GM19397 (cell line): Measurements from ENCODE around the gene UVRAG.
A peak's percentile ranks its signal among the peaks of the same experiment; 100 is the strongest.

Experiments used
- ATAC-seq: cut with Tn5 transposase; IDR thresholded peaks from one replicate; pipeline ENCODE4 v1.9.1; 2021; ENCODE audit warnings: mild to moderate bottlenecking, moderate library complexity; ENCODE audit not compliant: unreplicated experiment

Gene UVRAG

DNA sequence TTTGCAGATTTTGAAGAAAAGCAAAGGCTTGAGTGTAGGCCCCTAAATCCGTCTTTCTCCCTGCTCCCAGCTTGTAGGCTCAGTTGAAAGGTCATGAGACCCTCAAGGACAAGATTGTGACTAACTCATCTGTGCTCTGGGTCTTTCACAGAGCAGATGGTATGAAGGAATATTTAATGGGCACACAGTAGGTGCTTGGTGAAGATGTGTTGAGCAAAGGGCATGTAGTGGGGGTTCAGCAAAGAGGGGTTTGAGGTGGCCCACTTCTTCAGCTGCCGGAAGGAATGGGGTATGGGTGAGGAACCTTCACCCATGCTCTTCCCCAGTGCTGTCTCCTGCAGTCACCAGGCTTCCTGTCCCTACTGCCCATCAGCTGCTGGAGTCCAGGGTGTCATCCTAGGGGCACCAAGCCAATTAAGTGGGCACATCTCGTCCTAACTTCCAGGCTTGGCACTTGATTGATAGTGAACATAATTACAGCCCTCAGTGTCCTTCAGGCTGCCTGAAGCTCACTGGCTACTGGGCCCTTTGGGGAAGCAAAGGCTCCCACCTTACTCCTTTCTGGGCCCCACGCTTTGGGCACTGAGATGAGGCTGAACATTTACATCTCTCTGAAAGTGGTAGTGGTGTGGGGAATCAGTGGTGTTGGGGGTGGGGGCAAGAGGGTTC lies 31.5 kb upstream of the UVRAG start:
- ATAC-seq, result no peak

DNA sequence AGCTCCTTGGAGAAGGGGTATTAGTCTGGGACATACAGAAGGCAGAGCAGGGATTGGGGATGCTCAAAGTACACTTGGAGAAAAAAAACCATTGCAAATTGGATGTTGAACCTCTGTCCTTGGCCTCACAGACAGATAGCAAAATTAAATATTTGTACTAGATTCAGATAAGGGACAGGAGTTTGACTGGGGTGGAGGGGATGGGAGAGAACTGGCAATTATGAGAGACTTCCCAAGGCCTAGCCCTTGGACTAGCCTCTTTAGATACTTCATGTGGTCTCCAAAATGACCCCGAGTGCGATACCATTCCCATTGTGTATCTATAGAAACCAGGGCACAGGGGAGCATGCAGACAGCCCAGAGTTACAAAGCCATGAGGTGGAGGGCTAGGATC lies 30.9 kb upstream of the UVRAG start:
- ATAC-seq, result no peak

DNA sequence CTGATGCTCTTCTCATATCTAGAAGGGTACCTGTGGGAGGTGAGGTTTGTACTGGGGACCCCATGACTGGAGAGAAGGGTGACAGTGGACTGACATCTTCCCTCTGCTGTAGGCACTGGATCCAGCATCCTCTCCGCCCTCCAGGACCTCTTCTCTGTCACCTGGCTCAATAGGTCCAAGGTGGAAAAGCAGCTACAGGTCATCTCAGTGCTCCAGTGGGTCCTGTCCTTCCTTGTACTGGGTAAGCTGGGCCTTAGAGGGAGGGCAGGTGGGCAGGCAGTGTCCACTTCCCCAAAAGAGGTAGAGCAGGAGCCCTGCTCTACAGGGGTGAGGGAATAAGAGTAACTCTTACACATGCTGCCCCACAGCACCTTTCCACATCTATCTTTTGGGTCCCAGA lies 30.5 kb upstream of the UVRAG start:
- ATAC-seq, result no peak

DNA sequence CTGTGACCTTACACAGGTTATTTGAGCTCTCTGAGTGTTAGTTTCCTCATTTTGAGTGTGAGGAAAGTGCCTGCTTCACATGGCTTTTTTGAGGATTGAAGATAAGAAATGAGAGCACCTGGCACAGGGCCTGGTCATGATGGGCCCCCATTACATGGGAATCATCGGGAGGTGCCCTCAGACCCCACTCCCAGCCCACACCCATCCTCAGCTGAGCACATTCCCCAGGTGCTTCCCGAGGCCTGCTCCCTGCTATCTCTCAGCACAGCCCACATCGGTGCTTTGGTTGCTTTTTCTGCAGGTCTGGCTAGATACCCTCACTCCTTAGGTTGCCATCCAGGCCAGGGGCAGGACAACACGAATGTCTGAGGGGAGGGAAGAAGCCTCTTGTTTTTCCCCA lies 29.8 kb upstream of the UVRAG start:
- ATAC-seq, result no peak

DNA sequence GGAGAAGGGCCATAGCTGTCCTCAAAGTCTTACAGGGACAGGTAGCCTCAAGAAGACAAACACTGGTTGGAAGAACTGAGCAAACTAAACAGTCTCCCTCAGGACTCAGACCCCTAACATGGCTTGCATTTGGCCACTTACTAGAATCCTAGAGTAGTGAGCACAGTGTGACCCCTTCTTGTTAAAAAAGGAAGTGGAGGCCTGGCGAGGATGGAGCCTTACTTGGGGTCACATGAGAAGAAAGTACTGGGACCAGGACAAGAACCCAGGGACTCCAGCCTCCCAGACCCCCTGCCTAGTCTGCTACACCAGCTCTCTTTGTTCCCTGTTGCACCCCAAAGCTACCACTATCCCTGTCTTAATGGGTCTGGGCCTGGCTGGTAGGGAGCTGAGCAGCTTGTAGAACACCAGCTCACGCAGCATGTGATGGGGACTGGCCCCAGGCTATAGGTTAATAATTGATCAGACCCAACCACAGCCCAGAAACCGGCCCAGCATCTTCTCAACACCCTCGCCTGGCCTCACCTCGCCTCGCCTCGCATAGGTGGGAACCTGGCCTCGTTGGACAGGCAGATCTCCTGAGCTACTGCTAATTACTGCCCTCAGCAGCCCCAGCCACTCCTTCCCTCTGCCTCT lies 28.8 kb upstream of the UVRAG start:
- peak; percentile 79 for ATAC-seq

DNA sequence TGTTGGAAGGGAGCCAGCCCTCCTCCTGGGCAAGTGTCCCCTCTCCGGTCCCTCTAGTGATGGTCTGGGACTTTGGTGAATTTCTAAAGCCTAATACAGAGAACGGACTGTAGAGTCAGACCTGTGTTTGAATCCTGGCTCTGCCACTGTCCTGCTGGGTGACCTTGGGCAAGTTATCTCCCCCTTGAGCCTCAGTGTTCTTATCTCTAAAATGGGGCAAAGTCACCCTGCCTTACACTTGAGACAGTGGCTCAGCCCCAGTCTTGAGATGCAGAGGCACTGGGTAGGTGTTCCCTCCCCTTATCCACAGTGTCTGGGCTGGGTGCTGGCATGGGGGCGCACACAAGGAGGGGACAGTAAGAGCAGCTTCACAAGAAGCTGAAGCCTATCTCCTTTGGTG lies 25.5 kb upstream of the UVRAG start:
- ATAC-seq, result no peak

DNA sequence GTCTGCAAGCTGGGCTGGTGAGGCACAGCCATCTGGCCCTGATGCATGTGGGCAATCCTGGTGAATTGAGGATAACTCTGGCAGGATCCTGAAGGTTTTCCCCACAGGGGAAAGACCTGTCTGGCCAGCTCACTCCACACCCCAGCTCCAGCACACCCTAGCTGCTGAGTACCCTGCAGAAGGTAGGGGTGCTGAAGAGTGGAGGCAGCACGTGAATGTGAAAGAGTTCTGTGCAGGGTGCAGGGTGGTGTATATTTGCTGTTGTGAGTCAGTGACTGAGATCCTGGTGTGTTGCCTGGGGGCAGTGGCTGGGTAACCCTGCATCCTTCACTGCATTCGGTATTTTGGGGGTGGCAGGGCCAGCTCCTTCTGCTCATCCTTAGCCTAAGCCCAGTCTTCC lies 24.0 kb upstream of the UVRAG start:
- no peak for ATAC-seq

DNA sequence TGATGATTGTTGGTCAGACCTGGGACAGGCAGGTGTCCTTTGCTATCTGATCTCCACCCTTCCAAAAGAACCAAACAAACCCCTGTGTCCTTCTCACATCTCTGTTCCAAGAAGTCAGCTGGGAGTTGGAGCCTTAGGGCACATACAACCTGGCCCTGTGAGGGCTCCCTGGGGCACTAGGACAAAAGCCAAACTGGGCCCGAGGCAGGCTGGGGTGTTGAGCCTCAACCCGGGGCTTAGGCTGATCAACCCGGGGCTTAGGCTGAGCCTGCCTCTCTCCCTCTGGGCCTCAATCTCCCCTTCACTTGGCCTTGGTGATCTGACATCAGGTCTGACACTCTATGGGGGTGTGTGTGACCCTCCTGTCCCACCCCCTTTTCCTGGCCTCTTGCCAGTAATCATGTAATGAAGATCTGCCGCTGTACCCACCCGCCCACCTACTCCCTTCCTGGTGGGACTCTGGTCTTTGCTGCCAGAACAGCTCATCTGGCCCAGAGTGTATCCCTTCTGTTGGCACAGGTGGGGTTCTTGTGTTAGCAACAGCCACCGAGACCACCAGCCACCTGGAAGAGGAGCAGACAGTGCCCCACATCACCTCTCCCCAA lies 22.8 kb upstream of the UVRAG start:
- no peak for ATAC-seq

DNA sequence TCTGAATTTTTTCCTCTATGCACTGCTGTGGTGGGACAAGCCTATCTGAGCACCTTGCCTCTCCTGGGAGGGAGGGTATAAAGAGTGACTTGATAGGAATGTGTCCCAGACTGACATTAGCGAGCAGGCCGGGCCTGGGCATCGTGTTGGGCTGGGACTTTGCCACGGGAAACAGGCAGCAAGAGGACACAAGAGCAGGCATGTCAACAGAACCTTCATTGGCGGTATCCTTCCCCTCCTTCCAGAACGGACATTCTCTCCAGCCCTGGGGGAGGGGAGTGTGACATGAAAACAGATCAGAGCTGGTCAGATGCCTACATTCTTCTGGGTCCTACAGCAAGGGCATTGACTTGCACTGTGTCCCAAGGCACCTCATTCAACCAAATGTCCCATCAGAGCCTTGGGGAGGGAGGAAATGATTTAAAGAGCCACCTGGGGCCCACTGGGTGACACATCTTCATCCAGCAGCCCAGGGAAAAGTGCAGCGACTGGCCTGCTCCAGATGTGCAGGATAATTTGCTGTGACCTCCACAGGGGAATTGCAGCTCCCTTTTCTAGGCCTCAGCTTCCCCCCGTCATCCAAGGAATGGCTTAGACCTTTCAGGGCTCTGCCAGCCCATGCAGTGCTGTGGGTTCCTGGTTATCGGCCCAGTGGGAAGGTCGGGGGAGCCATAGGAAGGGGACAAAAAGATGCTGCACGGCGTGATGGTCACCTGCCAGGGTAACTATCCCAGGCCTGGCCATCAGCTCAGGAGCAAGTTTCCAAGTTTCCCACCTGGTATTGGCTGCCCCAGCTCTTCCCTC lies 21.8 kb upstream of the UVRAG start:
- ATAC-seq, result no peak

DNA sequence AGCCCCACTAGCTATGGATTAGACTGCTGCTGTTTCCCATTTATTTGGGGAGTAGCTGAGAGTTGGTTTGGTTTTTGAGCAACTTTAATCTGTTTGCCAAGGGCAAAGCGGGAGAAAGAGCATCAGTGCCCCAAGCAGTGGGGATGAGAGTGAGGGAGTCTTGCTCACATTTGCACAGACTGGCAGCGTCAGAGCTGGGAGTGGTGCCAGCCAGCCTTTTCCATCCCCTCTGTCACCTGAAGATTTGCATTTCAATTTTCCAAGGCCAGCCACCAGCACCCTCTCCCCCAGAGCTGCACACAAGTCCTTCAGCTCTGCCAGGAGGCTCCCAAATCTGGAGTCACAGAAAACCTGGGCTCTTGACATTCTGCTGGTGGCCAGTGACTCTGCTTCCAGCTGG lies 21.0 kb upstream of the UVRAG start:
- no peak for ATAC-seq

DNA sequence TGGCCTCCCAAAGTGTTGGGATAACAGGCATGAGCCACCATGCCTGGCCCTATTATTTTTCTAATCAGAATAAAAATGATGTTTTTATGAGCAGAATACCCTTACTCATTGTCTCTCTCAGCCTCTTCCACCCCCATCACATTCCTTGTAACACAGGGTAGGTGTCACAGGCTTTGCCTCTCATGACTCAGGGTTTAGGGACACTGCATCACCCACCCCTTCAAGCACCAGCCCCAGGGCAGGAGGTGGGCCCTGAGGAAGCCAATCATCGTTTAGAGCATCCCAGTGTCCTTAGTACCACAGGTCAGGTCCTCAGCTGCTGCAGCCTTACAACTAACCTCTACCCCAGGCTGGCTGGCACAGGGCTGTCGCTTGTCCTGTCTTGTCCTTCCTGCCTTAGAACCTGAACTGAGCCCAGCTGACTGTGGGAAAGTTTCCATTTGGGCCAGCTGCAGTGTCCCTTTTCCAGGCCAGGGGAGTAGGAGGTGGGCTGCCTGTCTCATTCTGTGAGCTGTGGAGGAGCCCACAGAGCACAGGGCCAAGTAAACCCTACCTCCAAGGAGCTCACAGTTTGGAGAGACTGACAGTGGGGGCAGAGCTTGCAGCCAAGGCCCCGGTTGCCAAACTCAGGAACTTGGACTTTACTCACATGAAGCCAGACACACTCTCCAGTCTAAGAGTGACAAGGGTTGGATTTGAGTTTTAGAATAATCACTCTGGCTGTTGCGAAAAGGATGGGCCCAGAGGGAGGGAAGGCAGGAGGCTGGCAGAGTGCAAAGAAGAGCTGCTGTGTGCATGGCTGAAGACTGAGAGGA lies 19.5 kb upstream of the UVRAG start:
- ATAC-seq, result no peak

DNA sequence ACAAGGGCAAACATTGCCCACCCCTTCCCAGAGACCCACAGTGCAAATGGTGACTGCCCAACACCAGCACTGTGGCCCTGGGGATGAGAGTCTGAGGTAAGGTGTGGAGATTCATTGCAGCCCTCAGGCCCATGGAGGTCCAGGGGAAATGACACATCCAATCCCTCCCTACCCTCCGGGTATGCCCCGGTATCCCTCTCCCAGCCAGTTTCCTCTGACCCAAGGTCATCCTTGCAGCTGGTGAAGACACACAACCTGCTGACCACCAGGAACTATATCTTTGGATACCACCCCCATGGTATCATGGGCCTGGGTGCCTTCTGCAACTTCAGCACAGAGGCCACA lies 18.9 kb upstream of the UVRAG start:
- ATAC-seq, result no peak

DNA sequence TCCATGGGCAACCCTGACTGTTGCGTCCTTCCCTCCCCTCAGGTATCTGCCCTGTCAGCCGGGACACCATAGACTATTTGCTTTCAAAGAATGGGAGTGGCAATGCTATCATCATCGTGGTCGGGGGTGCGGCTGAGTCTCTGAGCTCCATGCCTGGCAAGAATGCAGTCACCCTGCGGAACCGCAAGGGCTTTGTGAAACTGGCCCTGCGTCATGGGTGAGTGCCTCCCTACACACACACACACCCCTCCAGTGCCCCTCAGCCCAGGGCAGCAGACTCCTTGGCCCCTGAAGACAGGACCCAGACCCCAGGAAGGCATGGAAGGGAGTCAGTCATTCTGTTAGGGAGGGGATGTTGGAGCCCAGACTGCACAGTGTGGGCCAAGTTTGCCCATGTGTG lies 17.9 kb upstream of the UVRAG start:
- no peak for ATAC-seq

DNA sequence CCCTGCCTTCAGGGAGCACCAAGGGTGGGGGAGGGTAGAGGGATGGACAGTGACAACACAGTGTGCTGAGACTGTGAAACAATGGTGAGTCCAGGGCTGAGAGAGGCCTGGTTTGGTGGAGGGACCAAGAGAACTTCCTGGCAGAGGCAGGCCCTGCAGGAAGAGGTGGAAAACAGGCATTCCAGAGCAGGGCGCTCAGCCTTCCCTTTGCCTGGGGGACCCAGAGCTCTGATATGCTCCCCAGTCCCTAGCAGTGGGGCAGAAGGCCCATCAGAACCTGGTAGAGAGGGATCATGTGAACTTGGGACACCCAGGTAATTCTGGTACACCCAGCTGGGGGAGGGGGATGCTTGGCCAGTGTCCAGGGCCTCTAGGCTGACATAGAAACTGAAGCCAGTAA lies 17.2 kb upstream of the UVRAG start:
- ATAC-seq, result no peak

DNA sequence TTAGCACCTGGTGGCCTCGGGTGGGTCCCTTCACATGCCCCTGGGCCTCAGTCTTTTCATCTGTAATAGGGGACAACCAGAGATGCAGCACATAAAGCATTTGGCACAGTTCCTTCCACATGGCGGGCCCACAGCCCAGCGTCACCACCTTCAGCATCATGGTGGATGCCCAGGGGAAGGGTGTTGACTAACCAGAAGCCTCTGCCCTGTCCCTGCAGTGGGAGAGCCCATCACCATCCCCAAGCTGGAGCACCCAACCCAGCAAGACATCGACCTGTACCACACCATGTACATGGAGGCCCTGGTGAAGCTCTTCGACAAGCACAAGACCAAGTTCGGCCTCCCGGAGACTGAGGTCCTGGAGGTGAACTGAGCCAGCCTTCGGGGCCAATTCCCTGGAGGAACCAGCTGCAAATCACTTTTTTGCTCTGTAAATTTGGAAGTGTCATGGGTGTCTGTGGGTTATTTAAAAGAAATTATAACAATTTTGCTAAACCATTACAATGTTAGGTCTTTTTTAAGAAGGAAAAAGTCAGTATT lies 14.8 kb upstream of the UVRAG start:
- ATAC-seq, result no peak

DNA sequence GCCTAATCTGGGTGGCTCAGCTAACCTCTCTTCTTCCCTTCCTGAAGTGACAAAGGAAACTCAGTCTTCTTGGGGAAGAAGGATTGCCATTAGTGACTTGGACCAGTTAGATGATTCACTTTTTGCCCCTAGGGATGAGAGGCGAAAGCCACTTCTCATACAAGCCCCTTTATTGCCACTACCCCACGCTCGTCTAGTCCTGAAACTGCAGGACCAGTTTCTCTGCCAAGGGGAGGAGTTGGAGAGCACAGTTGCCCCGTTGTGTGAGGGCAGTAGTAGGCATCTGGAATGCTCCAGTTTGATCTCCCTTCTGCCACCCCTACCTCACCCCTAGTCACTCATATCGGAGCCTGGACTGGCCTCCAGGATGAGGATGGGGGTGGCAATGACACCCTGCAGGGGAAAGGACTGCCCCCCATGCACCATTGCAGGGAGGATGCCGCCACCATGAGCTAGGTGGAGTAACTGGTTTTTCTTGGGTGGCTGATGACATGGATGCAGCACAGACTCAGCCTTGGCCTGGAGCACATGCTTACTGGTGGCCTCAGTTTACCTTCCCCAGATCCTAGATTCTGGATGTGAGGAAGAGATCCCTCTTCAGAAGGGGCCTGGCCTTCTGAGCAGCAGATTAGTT lies 14.2 kb upstream of the UVRAG start:
- ATAC-seq, result no peak

DNA sequence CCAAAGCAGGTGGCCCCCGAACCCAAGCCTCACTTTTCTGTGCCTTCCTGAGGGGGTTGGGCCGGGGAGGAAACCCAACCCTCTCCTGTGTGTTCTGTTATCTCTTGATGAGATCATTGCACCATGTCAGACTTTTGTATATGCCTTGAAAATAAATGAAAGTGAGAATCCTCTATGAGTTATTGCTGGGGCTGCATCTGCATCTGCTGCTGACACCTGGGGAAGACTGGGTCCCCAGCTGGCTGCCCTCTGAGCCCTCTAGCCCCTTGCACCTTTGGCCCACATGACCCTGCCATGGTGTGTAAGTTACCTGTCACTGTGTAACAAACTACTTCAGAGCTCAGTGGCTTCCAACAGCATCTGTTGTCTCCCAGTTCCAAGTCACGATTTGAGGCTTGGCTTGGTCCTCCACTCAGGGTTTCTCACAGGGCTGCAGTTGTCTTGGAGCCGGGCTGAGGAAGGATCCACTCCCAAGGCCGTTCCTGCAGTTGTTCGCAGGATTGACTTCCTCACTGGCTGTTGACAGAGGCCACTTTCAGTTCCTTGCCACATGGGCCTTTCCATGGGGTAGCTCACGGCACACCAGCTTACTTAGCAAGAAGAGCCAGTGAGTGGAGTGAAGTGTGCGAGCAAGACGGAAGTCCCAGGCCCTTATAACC lies 13.5 kb upstream of the UVRAG start:
- no peak for ATAC-seq

DNA sequence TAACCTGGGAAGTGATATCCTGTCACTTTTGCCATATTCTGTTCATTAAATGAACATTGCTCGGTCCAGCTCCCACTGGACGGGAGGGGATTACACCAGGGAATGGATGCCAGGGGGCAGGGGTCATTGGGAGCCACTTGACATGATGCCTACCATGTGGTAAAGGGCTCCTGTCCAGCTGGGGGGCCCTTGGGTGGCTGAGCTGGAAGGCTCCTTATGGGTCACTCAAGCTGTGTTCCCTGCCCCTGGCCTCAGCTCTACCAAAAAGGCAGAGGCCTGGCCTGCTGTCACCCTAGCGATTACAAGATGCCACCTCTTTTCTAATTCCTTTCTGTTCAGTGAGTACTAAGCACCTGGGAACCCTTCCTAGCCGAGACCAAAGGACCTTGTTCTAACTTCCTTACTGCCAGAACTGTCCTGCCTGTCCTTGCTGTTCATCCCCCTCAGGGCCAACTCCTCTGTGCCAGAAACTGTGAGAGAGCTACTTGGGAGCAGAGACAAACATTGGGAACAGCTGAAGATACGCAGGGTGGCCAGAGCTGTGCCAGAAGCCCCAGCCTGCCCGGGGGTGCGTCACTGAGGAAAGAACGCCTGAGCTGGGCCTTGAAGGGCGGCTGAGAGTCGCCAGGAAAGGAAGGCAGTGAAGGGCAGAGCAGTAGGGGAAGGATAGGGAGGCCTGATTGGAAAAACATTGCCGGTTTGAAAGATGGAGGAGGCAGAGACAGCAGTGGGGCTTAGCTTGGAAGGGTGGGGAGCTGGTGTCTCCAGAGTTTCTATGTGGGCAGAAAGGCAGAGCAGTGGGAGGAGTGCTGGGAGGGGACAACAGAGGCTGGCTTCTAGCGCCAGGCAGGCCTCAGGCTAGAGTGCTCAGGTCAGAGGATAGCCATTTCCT lies 12.7 kb upstream of the UVRAG start:
- no peak for ATAC-seq
